DMS53 (cell line): ENCODE data around the gene MEGF10.
A peak's percentile ranks its signal among the peaks of the same experiment; 100 is the strongest.
"Not testable (repeated sequence)": the region's sequence is repeated elsewhere in the genome, so short reads cannot be mapped to it uniquely, and the experiment has no call there.

Experiments used
- DNase-seq: peaks from one replicate; lab custom pipeline; 2025; lab: John Stamatoyannopoulos, UW

MEGF10 gene

GRCh38 chr5:127290019-127290945 lies at the start of gene MEGF10:
Gene MEGF10, plus strand, starts transcription at chr5:127290796. Its CDS starts 40,513 bp downstream, at chr5:127331309.
- DNase-seq, result peak; percentile 74

DNA sequence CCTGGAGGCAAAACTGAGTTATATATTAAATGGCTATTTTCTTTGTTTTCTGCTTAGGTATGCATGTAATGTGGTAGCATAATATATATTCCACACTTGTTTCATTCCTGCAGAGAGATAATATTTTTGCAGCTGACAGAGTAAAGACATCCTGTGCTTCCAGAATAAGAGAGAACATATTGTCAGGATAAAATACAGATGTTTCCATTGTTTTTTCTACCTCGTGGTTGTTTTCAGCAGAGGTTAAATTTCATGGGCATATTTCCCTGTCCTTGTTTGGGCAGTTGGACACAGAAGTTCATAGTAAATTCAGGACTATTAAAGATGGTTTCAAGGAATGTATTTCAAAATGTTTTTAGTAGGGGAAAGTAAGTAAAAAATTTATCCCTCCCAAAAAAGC lies 47.6 kb upstream of the MEGF10 start:
- no peak for DNase-seq

GRCh38 chr5:127254729-127255284 lies 35.8 kb upstream of the MEGF10 start:
- no peak for DNase-seq

GRCh38 chr5:127256886-127257597 lies 33.6 kb upstream of the MEGF10 start:
- no peak for DNase-seq

- no peak for DNase-seq
Observed at GRCh38 chr5:127260686-127261085, 29.9 kb upstream of the MEGF10 start.

GRCh38 chr5:127265473-127265872 lies 25.1 kb upstream of the MEGF10 start:
- DNase-seq, result not testable (repeated sequence)

DNA sequence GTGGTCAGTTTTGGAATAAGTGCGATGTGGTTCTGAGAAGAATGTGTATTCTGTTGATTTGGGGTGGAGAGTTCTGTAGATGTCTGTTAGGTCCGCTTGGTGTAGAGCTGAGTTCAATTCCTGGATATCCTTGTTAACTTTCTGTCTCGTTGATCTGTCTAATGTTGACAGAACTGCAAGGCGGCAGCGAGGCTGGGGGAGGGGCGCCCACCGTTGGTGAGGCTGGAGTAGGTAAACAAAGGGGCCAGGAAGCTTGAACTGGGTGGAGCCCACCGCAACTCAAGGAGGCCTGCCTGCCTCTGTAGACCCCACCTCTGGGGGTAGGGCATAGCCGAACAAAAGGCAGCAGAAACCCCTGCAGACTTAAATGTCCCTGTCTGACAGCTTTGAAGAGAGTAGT lies 22.3 kb upstream of the MEGF10 start:
- DNase-seq, result not testable (repeated sequence)

GRCh38 chr5:127270713-127271112 lies 19.9 kb upstream of the MEGF10 start:
- DNase-seq, result not testable (repeated sequence)

DNA sequence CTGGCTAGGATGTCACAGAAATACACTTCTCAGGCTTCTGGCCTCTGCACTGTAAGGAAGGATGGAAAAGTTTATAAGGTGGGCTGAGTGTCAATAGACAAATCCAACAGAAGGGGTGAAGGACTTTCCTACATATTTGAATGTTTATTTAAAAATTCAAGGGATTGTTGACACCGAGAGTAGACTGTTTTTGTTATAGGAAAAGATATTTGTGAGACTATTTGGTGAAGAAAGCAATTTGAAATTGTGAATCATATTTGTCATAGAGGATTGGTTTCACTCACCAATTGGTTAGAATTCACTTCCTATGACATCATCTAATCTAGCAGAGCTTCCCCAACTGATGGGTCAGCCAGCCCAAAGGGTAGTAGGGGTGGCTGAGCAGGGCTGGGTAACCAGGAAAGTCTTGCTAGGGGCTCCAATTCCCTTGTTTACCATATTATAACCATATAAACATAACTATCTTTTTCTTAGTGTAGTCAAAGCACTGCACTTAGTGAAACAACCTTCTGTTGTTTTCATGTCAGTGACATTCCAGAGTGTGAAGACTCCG lies 14.9 kb upstream of the MEGF10 start:
- DNase-seq, result peak; percentile 62

DNA sequence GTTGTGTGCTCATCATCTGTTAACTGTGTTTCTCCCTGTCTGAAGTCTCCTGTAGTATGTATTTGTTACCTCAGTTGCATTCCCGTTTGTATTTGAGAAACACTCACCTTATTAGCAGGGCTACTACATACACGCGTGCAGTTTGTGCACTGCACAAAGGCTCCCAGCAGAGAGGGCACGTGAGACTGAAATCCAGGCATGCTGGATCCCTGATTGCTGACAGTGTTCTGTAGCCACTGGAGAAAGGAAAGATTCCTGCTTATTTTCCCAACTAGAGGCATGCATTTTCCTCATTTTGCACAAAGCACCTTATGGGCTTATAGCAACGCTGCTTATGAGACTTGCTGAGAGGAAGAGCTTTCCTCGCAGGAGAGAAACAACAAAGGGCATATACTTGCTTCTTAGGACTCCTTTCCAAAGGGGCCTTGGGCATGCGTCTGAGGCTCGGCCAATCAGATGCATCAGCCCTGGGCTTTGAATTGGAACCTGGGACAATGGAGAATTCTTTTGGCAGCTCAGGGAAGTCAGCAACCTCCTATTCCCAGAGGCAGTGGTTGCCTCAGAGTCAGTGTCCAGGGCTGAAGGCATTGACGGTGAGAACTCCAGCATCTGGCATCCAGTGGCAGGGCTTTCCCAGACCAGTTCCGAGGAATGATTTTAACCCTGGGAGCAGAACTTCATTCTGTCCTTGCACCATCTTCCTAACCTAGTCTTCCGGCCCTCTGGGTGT lies 9.9 kb upstream of the MEGF10 start:
- peak; percentile 58 for DNase-seq

DNA sequence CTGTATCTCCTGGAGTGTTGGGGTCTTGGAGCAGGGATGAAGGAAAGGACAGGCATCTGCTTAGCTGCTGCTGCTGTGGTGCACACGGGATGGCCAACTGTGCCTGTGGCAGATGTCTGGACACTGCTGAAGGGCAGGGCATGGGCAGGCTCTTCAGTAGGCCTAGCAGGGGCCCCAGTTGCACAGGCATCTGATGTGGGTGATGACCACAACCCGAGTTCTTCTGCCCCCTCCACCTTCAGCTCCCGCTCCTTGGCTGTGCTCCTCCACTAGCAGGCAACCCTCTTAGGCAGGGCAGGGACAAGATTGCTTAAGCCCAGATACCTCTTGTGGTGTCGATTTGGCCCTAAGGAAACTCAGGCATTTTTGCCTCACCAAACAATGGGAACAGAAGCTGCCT lies 9.0 kb upstream of the MEGF10 start:
- no peak for DNase-seq

DNA sequence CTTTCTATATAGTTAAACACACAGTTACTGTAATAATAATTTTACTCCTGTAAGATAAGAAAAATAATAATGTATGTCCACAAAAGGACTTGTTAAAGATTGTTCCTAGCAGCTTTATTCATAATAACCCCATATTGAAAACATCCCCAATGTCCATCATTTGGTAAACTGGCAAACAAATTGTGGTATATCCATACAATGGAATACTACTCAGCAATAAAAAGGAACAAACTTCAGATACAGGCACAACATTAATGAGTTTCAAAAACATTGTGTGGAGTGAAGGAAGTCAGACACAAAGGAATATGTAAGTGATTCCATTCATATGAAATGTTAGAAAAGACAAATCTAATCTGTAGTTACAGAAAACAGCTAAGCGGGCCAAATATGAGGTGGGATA lies 1.9 kb upstream of the MEGF10 start:
- DNase-seq, result no peak

GRCh38 chr5:127290946-127291693 lies 524 bp downstream of the MEGF10 start:
- no peak for DNase-seq

DNA sequence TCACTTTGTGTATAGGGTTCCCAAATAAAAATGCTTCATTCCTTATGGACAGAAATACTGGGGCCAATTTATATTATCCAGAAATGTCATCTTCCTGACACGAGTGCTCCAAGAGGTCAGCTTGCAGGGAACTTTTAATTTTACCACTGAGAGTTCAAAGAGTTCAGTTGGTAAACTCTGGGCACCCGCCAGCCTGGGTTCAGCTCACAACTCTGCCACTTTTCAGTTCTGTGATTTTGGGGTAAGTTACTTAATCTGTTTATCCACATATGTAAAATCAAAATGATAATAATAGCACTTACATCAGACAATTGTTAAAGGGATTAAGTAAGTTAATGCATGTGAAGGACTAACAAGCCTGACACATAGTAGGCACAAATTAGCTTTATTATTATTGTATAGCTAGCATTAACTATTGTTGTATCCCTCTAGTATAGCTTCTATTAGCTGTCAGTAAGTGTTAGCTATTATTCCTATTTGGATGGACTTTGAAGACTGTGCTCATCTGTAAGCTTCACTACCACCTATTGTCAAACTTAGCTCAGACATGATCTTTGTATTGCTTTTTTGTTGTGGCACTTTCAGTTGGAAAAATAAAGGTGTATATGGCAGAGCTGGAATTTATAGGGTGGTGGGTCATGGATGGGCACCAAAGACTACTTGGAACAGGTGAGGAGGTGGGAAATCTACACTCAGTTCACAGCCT lies 1.6 kb downstream of the MEGF10 start:
- DNase-seq, result no peak

DNA sequence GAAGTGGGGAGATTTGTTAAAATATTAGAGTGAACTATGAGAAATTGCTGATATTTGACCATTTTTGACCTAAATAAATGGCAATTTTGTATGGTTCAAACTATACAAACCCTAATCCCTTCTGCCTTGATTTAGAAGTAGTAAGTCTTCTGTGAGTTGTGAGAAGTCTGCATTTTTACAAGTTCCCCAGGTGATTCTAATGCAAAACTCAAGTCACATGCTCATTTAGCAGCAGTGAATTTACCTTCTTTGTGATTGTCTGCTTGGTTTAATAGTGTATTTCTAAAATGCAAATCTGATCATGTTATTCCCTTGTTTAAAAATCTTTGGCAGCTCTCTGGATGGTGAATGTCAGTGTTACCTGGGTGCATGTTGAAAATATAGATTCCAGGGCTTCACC lies 2.8 kb downstream of the MEGF10 start:
- DNase-seq, result no peak

GRCh38 chr5:127294829-127295228 lies 4.2 kb downstream of the MEGF10 start:
- DNase-seq, result no peak

- DNase-seq, result no peak
Observed at GRCh38 chr5:127295454-127295853, 4.9 kb downstream of the MEGF10 start.

DNA sequence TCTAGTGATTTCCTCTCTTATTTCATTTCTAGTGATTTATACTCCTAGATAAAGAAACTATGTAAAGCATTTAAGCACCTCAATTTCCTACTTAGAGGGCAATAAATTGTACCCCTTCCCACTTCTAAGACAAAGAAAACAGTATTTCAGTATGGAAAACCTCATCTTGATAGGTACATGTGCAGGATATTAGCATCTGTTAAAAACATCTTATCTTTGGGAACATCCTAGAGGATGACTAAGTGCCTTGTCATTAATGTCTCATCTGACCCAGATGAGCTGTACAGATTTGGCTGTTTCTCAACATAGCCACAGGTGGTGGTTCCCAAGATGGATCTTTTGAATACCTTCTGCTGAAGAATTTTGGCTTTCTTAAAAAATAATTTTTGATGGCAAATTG lies 5.7 kb downstream of the MEGF10 start:
- no peak for DNase-seq

GRCh38 chr5:127296894-127297293 lies 6.3 kb downstream of the MEGF10 start:
- not testable (repeated sequence) for DNase-seq

GRCh38 chr5:127297348-127298035 lies 6.9 kb downstream of the MEGF10 start:
- no peak for DNase-seq
